HepG2 (cell line): ENCODE data around the gene WARS2. TPM values are rescaled to one million over a fixed set of nuclear protein-coding genes. Genes with fewer than 3 reads are reported as not detected.

ENCODE experiments used
- ATAC-seq: fragments of 200-7000 bp; cut with Tn5 transposase; 3 replicates; pipeline ENCODE4 v1.9.1; 2020; ENCODE audit warnings: mild to moderate bottlenecking, moderate library complexity
- BruUV-seq: library from RNA; stranded (reverse); fragments of 400-500 nt; replicated peaks from 2 replicates; lab custom pipeline; 2021; lab: Mats Ljungman, UMichigan
- CTCF ChIA-PET: fragments of 300-600 bp; formaldehyde crosslinking; extraction: SDS; loops from one replicate; lab custom pipeline; 2021; ENCODE audit warnings: low total read pairs, inconsistent platforms, low intra/inter-chr PET ratio; lab: Yijun Ruan, JAX
- POLR2A ChIA-PET: fragments of 350-600 bp; sonication (Branson Sonifier 250); formaldehyde crosslinking; loops from one replicate; lab custom pipeline; 2020; ENCODE audit warnings: antibody characterized with exemption, inconsistent platforms; lab: Yijun Ruan, JAX
- DNase-seq: peaks from one replicate; pipeline ENCODE4 v3.0.0-alpha.2; 2015; ENCODE audit warnings: low spot score
- FAIRE-seq: peaks from 3 replicates; lab custom pipeline; 2011; peaks lifted over from hg19 to GRCh38; lab: Jason Lieb, UNC
- H2AFZ ChIP-seq: one replicate; pipeline ENCODE4 v1.6.1; 2011; ENCODE audit warnings: low read length, inconsistent platforms
- H3K27ac ChIP-seq: fragments of 300-600 bp; 3 replicates; pipeline ENCODE4 v1.8.0; 2011; ENCODE audit warnings: mixed run types, mild to moderate bottlenecking, mixed read lengths, low read length, inconsistent platforms; ENCODE audit not compliant: insufficient read depth; ENCODE audit errors: extremely low read length
- H3K27me3 ChIP-seq, 2 experiments: fragments of 200-600 bp in 1 of 2; 2 replicates in 1 of 2; 3 replicates in 1 of 2; pipeline versions ENCODE4 v1.6.0 to v1.8.0; 2011; ENCODE audit warnings: low read length in 2 of 2, mild to moderate bottlenecking in 2 of 2, moderate library complexity in 2 of 2, inconsistent platforms in 1 of 2; ENCODE audit not compliant: insufficient read depth in 2 of 2, control insufficient read depth in 1 of 2
- H3K36me3 ChIP-seq, 2 experiments: fragments of 200-600 bp in 1 of 2; replicated peaks in 1 of 2; 2 replicates in 1 of 2; 3 replicates in 1 of 2; pipeline versions ENCODE4 v1.5.1 to v1.8.0; 2011; ENCODE audit warnings: low read length in 2 of 2, inconsistent platforms in 1 of 2; ENCODE audit not compliant: insufficient read depth in 2 of 2, control insufficient read depth in 1 of 2
- H3K4me1 ChIP-seq: 2 replicates; pipeline ENCODE4 v1.5.1; 2012; ENCODE audit warnings: low read length, inconsistent platforms; ENCODE audit not compliant: insufficient read depth
- H3K4me2 ChIP-seq: 2 replicates; pipeline ENCODE4 v1.6.0; 2011; ENCODE audit warnings: low read depth, low read length, inconsistent platforms
- H3K4me3 ChIP-seq, 3 experiments: fragments of 200-600 bp in 1 of 3; sonication (generic), shearing (Covaris generic) in 1 of 3; replicated peaks in 1 of 3; 2 replicates each; pipeline ENCODE4 v1.5.1; 2011 to 2016; ENCODE audit warnings: low read length in 3 of 3, inconsistent platforms in 2 of 3, low read depth in 2 of 3, mild to moderate bottlenecking in 2 of 3, control low read depth in 1 of 3, mixed read lengths in 1 of 3; ENCODE audit not compliant: insufficient read depth in 1 of 3
- H3K79me2 ChIP-seq: one replicate; pipeline ENCODE4 v1.6.1; 2011; ENCODE audit warnings: low read length, inconsistent platforms; ENCODE audit not compliant: insufficient read depth
- H3K9ac ChIP-seq: 2 replicates; pipeline ENCODE4 v1.6.0; 2011; ENCODE audit warnings: mild to moderate bottlenecking, low read depth, low read length, inconsistent platforms; ENCODE audit not compliant: insufficient read depth
- H3K9me3 ChIP-seq: 2 replicates; pipeline ENCODE4 v1.5.1; 2012; ENCODE audit warnings: mild to moderate bottlenecking, low read length
- H4K20me1 ChIP-seq: 2 replicates; pipeline ENCODE4 v1.6.0; 2011; ENCODE audit warnings: inconsistent platforms, mild to moderate bottlenecking, low read length, moderate library complexity; ENCODE audit not compliant: insufficient read depth
- ARID5B ChIP-seq: IDR thresholded peaks from 2 replicates; pipeline ENCODE4 v1.4.0; 2020; ENCODE audit warnings: mild to moderate bottlenecking, missing genetic modification reagents
- CAMTA2 ChIP-seq: sonication (generic); formaldehyde crosslinking; IDR thresholded peaks from 2 replicates; pipeline ENCODE4 v1.4.0; 2020; ENCODE audit warnings: mild to moderate bottlenecking, missing genetic modification reagents, borderline replicate concordance
- ESRRA ChIP-seq: sonication (generic); formaldehyde crosslinking; IDR thresholded peaks from 2 replicates; pipeline ENCODE4 v1.5.1; 2020; ENCODE audit warnings: mild to moderate bottlenecking, low read depth, missing genetic modification reagents
- IKZF1 ChIP-seq: fragments of 450-650 bp; IDR thresholded peaks from 2 replicates; pipeline ENCODE4 v1.7.1; 2016
- NR2C2 ChIP-seq: sonication (generic); formaldehyde crosslinking; IDR thresholded peaks from 2 replicates; pipeline ENCODE4 v1.4.0; 2020; ENCODE audit warnings: missing genetic modification reagents, mild to moderate bottlenecking, moderate library complexity, borderline replicate concordance
- PLRG1 ChIP-seq: fragments of 450-650 bp; conservative IDR thresholded peaks from 2 replicates; pipeline ENCODE4 v1.6.1; 2016
- SP1 ChIP-seq, 2 experiments: fragments of 450-650 bp in 1 of 2; sonication (generic) in 1 of 2; formaldehyde crosslinking in 1 of 2; IDR thresholded peaks; 2 replicates each; pipeline versions ENCODE4 v1.4.0 to v1.6.1; 2016 to 2020; ENCODE audit warnings: missing genetic modification reagents in 1 of 2
- WIZ ChIP-seq: sonication (generic); formaldehyde crosslinking; IDR thresholded peaks from 2 replicates; pipeline ENCODE4 v1.5.1; 2020; ENCODE audit warnings: mild to moderate bottlenecking, missing genetic modification reagents
- ZNF263 ChIP-seq: sonication (generic); formaldehyde crosslinking; IDR thresholded peaks from 2 replicates; pipeline ENCODE4 v1.4.0; 2020; ENCODE audit warnings: missing genetic modification reagents
- ZNF430 ChIP-seq: sonication (generic); formaldehyde crosslinking; IDR thresholded peaks from 2 replicates; pipeline ENCODE4 v1.9.0; 2021; ENCODE audit warnings: mild to moderate bottlenecking, missing genetic modification reagents
- ZNF460 ChIP-seq: sonication (generic); formaldehyde crosslinking; IDR thresholded peaks from 2 replicates; pipeline ENCODE4 v1.5.1; 2020; ENCODE audit warnings: missing genetic modification reagents, mild to moderate bottlenecking, borderline replicate concordance
- ZNF501 ChIP-seq: sonication (generic); formaldehyde crosslinking; IDR thresholded peaks from 2 replicates; pipeline ENCODE4 v1.5.1; 2020; ENCODE audit warnings: mild to moderate bottlenecking, moderate library complexity, missing genetic modification reagents
- ZNF589 ChIP-seq: sonication (generic); formaldehyde crosslinking; conservative IDR thresholded peaks from 2 replicates; pipeline ENCODE4 v1.8.0; 2022; ENCODE audit warnings: mild to moderate bottlenecking, moderate library complexity, missing genetic modification reagents
- ZNF7 ChIP-seq: IDR thresholded peaks from 2 replicates; pipeline ENCODE4 v1.6.1; 2016; ENCODE audit warnings: missing biosample characterization, missing genetic modification reagents
- ZNF816 ChIP-seq: sonication (generic); formaldehyde crosslinking; IDR thresholded peaks from 2 replicates; pipeline ENCODE4 v1.8.0; 2022; ENCODE audit warnings: missing genetic modification reagents, mild to moderate bottlenecking, borderline replicate concordance
- WGBS: methylation state at CpG from one replicate; pipeline ENCODE4 v1.1.6; 2017; ENCODE audit warnings: low lambda C conversion rate; 5-methylcytosine and 5-hydroxymethylcytosine counted together
- in situ Hi-C: cut with HindIII; loops from 2 replicates; pipeline ENCODE4 v1.10.0; 2017; ENCODE audit warnings: low pct_unique_long_range_greater_than_20kb; ENCODE audit not compliant: extremely low pct_ligation_motif_present
- intact Hi-C: fragments of 100-400 bp; cut with micrococcal nuclease; formaldehyde crosslinking; loops from one replicate; pipeline ENCODE4 v1.10.0; 2022; ENCODE audit not compliant: unreplicated experiment
- polyA plus RNA-seq, 8 experiments: library from polyadenylated mRNA; depleted of rRNA in 3 of 8; stranded (reverse) in 7 of 8; unstranded in 1 of 8; fragments of >200 nt; fragmentation: Illumina TruSeq in 4 of 8; extraction: Trizol in 4 of 8; gene quantifications; 2 replicates each; pipeline versions ENCODE4 v1.2.1 to v1.2.3, GENCODE V29; 2011 to 2016; ENCODE audit warnings: low read depth in 4 of 8, missing spikeins in 1 of 8, mixed read lengths in 1 of 8; ENCODE audit not compliant: insufficient read depth in 1 of 8
- total RNA-seq, 5 experiments: library from RNA; depleted of rRNA; stranded (reverse); fragments of >200 nt; fragmentation: Illumina TruSeq; extraction: Trizol; gene quantifications; 2 replicates each; pipeline ENCODE4 v1.2.3, GENCODE V29; 2016; ENCODE audit warnings: low read depth in 1 of 5
- TF ChIP-seq, protein P1 (sequence below): sonication (generic); formaldehyde crosslinking; conservative IDR thresholded peaks from 2 replicates; pipeline ENCODE4 v1.8.1; 2023; ENCODE audit warnings: missing genetic modification reagents
- TF ChIP-seq, protein P2 (sequence below): sonication (generic); formaldehyde crosslinking; IDR thresholded peaks from 2 replicates; pipeline ENCODE4 v1.4.0; 2020; ENCODE audit warnings: mild to moderate bottlenecking, missing genetic modification reagents

The WARS2 gene
- total and polyA plus RNA-seq, 2 of the 13 experiments (the other 11 are each of a cell fraction or from before 2014, with no cell fraction given), result 12.4 to 18.8 TPM

- Histone ChIP-seq H3K9me3 (no peaks in the 10 kb centered on the region), H2AFZ (no peak overlapping the region), H3K4me2 (no peak overlapping the region), H3K27ac (no peak overlapping the region), H3K27me3 (no peaks in the 10 kb centered on the region), H3K9ac (no peak overlapping the region), H3K36me3 (no peaks in the 10 kb centered on the region), H3K4me1 (no peaks in the 10 kb centered on the region), H4K20me1 (no peaks in the 10 kb centered on the region), H3K4me3 (no peak overlapping the region), H3K79me2 (no peaks in the 10 kb centered on the region)
- no TSS peak for BruUV-seq
- DNase-seq (no peak), FAIRE-seq (no peak), ATAC-seq (no peak)
- intact Hi-C loops (no loop called here), in situ Hi-C loops (no loop called here)
- POLR2A ChIA-PET, result no interaction called here
- CTCF ChIA-PET, result no interaction called here
- WGBS, result 92% methylated on average over 10 of the region's 10 CpGs
- TF ChIP-seq, protein P1, sequence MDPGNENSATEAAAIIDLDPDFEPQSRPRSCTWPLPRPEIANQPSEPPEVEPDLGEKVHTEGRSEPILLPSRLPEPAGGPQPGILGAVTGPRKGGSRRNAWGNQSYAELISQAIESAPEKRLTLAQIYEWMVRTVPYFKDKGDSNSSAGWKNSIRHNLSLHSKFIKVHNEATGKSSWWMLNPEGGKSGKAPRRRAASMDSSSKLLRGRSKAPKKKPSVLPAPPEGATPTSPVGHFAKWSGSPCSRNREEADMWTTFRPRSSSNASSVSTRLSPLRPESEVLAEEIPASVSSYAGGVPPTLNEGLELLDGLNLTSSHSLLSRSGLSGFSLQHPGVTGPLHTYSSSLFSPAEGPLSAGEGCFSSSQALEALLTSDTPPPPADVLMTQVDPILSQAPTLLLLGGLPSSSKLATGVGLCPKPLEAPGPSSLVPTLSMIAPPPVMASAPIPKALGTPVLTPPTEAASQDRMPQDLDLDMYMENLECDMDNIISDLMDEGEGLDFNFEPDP (CRISPR knock-in tag), result no peak
- TF ChIP-seq ZNF589 (CRISPR knock-in tag) (no peak), ZNF263 (CRISPR knock-in tag) (no peak), NR2C2 (CRISPR knock-in tag) (no peak), ZNF430 (no peak), IKZF1 (no peak), ZNF816 (CRISPR knock-in tag) (no peak), ZNF460 (CRISPR knock-in tag) (no peak), ZNF501 (no peak), ZNF7 (no peak), WIZ (no peak), CAMTA2 (CRISPR knock-in tag) (no peak), ESRRA (CRISPR knock-in tag) (no peak), ARID5B (CRISPR knock-in tag) (no peak), SP1 (IDR thresholded peaks at IDR 0.05) (no peak), SP1 (CRISPR knock-in tag; IDR thresholded peaks at IDR 0.05) (no peak), PLRG1 (no peak)
- TF ChIP-seq, protein P2, sequence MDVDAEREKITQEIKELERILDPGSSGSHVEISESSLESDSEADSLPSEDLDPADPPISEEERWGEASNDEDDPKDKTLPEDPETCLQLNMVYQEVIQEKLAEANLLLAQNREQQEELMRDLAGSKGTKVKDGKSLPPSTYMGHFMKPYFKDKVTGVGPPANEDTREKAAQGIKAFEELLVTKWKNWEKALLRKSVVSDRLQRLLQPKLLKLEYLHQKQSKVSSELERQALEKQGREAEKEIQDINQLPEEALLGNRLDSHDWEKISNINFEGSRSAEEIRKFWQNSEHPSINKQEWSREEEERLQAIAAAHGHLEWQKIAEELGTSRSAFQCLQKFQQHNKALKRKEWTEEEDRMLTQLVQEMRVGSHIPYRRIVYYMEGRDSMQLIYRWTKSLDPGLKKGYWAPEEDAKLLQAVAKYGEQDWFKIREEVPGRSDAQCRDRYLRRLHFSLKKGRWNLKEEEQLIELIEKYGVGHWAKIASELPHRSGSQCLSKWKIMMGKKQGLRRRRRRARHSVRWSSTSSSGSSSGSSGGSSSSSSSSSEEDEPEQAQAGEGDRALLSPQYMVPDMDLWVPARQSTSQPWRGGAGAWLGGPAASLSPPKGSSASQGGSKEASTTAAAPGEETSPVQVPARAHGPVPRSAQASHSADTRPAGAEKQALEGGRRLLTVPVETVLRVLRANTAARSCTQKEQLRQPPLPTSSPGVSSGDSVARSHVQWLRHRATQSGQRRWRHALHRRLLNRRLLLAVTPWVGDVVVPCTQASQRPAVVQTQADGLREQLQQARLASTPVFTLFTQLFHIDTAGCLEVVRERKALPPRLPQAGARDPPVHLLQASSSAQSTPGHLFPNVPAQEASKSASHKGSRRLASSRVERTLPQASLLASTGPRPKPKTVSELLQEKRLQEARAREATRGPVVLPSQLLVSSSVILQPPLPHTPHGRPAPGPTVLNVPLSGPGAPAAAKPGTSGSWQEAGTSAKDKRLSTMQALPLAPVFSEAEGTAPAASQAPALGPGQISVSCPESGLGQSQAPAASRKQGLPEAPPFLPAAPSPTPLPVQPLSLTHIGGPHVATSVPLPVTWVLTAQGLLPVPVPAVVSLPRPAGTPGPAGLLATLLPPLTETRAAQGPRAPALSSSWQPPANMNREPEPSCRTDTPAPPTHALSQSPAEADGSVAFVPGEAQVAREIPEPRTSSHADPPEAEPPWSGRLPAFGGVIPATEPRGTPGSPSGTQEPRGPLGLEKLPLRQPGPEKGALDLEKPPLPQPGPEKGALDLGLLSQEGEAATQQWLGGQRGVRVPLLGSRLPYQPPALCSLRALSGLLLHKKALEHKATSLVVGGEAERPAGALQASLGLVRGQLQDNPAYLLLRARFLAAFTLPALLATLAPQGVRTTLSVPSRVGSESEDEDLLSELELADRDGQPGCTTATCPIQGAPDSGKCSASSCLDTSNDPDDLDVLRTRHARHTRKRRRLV (CRISPR knock-in tag), result no peak
Measured at GRCh38 chr1:119084798-119085197, 55.7 kb downstream of the WARS2 start.
